Endometrial microvascular endothelial cells (primary cell): ENCODE measurements around the gene CCDC97. TPM values are rescaled to one million over a fixed set of nuclear protein-coding genes. Genes with fewer than 3 reads are reported as not detected.

Source experiments
- in situ Hi-C: cut with HindIII; loops from 2 replicates; pipeline ENCODE4 v1.10.0; 2017; ENCODE audit warnings: low sequenced_read_pairs, low pct_unique_long_range_greater_than_20kb; ENCODE audit errors: inconsistent ontology term
- total RNA-seq: library from RNA; depleted of rRNA; stranded (reverse); fragments of >200 nt; gene quantifications from one replicate; pipeline ENCODE4 v1.2.3, GENCODE V29; 2015; ENCODE audit errors: inconsistent ontology term

The CCDC97 gene
- total RNA-seq, 1 donor from 2014 or later, result 14.3 TPM

DNA sequence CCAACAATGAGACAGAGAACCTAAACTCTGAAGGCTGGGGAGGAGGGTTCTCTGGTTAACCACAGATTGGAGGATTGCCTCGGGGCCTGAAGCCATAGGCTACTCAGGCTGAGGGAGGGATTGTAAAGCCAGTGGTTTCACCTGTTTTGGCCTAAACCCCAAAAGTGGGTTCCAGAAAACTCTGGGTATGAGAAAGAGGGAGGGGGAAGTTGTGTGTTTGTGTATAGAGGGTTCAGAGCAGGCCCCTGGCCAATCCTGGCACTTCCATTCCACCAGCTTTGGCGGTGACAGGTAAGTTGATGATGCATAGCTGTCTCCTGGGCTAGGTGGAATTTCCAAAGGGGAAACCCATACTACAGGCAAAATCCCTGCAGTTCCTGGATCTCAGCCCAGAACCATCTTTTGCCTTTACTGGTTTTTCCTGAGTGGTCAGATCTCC is 13.5 kb upstream of the CCDC97 start:
- in situ Hi-C loops, result no loop called here

GRCh38 chr19:41297628-41298347 is 12.2 kb upstream of the CCDC97 start:
- in situ Hi-C loops, result no loop called here

GRCh38 chr19:41298348-41298964 is 11.5 kb upstream of the CCDC97 start:
- in situ Hi-C loops, result no loop called here

DNA sequence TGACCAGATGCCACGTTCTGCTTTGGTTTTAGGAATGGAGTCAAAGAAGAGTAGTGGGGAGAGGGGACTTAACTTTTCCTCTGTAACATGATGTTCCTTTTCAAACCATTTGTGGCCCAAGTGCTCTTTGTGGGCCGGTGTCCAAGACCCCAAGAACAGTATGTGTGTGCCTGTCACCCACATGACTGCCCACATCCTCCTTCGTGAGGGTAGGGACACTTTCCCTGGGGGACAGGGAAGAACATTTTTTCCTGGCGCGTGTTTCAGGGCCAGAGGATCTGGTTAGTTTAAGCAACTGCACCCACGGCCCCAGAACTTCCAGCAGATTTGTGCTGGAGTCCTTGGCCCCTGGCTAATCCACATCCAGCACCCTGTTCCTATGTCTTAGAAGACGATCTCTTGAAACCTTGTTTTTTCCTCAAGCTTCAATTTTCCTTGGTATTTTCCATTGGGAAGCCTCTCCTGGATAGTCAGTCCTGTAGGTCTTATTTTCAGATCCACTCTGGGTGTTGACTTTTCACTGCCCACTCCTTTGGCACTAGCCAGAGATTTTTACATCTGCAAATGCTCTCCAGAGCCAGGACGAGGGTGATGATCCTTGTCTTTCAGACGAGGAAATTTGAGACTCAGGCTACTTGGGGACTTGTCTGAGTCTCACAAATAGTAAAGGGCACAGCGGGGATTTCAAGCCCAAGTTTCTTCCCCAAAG is 10.8 kb upstream of the CCDC97 start:
- in situ Hi-C loops, result no loop called here

DNA sequence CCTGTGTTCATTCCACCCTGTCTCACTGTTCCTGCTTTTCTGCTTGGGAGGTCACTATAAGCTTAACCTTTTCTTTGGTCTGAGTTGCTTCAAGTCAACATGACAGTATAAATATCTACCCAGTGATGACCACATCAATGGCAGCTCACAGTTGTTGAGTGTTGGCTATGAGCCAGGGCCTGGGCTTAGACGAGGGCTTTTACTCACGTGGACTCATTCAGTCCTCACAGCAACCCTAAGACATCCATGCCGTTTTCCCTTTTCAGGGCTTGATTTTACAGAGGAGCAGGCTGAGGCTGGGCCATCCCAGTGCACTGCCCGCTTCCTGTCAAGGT is 10.2 kb upstream of the CCDC97 start:
- in situ Hi-C loops, result no loop called here

GRCh38 chr19:41300555-41300954 is 9.4 kb upstream of the CCDC97 start:
- in situ Hi-C loops, result no loop called here

GRCh38 chr19:41302624-41303351 is 7.2 kb upstream of the CCDC97 start:
- in situ Hi-C loops, result no loop called here

DNA sequence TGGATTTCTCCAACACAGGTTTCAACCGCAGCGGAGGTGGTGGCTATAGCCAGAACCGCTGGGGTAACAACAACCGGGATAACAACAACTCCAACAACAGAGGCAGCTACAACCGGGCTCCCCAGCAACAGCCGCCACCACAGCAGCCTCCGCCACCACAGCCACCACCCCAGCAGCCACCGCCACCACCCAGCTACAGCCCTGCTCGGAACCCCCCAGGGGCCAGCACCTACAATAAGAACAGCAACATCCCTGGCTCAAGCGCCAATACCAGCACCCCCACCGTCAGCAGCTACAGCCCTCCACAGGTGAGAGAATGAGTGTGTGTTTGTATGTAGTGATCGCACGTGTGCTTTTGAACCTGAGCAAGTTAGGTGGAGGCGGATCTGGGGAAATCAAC is 6.0 kb upstream of the CCDC97 start:
- in situ Hi-C loops, result no loop called here

- in situ Hi-C loops, result no loop called here
These were observed 5.1 kb upstream of the CCDC97 start for GRCh38 chr19:41304706-41305483.

GRCh38 chr19:41305927-41306793 is 3.8 kb upstream of the CCDC97 start:
- in situ Hi-C loops, result no loop called here

DNA sequence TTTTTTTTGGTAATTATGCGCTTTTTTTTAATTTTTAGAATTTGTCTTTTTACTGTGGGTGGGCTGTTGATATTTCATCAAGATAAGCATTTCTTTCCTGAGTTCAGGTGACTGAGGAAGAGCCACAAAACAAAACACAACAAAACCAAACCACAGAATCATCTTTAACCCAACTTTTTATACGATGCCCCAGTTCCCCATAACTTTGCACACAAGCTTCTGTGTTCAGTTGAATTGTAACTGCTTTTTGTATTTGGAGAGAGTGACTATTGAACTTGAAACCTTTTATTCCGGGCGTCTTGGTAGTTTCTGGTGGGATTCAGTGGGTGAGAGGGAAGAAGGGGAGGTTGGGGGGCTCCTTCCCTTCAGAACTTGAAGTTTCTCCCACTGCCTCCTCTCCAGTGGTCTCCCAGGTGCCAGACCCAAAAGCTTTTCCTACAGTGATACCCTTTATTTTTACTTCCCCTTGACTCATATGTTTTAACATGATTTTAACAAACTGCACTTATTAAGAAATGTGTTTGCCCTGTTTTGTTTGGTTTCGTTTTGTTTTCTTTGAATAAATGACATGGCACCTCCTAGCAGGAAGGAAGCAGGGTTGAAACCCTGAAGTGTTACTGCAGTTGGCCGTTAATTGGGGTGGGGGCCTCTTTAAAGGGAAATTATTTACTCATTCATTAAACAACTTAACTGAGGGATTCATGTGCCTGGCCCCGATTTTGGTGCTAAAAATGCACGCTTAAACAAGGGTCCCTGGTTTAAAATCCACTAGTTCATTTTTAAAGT is 2.7 kb upstream of the CCDC97 start:
- in situ Hi-C loops, result no loop called here

- in situ Hi-C loops, result no loop called here
These were observed 2.0 kb upstream of the CCDC97 start for GRCh38 chr19:41307954-41308449.

DNA sequence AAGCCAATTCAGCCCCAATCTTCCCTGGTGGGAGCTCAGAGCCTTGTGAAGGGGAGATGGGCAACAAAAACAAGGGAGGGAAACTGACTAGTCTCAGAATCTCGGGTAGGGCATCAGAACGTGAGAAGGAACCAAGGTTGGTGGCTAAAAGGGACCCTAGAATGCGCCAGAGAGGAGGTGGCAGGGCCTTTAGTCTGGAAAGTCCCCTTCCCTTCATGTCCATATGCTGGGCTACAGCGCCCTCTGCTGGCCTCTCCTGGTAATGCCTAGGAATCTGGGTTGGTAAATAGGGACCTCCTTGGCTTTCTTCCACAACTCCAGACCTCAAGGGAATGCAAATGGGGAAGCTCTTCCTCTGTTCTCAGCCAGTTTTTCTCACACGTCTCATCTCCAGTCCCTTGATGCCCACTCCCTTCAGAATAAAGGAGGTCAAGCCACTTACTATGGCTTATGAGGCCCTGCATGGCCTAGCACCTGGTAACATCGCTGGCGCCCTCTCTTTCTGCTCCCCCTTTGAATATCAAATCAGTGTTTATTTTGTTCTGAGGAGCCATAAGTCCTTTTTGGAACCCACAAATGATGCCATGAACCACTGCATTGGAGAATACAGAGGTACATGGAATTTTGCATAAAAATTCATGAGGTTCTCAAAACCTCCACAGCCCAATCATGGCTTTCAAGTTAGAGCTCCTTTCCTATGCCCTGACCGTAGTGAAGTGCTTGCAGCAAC is 1.4 kb upstream of the CCDC97 start:
- in situ Hi-C loops, result no loop called here

- in situ Hi-C loops, result no loop called here
These were observed 566 bp upstream of the CCDC97 start for GRCh38 chr19:41309180-41310032.

- in situ Hi-C loops, result no loop called here
These were observed 1.1 kb downstream of the CCDC97 start for GRCh38 chr19:41311072-41311471.

GRCh38 chr19:41311613-41312012 is 1.6 kb downstream of the CCDC97 start:
- in situ Hi-C loops, result no loop called here
